Measurements from ENCODE around the gene NKAIN2. TPM values are rescaled to one million over a fixed set of nuclear protein-coding genes. Genes with fewer than 3 reads are reported as not detected.

The NKAIN2 gene
- total and polyA plus RNA-seq, 7 donors = under 0.01 to 4.4 (median 0.75) TPM; not detected in 1

DNA sequence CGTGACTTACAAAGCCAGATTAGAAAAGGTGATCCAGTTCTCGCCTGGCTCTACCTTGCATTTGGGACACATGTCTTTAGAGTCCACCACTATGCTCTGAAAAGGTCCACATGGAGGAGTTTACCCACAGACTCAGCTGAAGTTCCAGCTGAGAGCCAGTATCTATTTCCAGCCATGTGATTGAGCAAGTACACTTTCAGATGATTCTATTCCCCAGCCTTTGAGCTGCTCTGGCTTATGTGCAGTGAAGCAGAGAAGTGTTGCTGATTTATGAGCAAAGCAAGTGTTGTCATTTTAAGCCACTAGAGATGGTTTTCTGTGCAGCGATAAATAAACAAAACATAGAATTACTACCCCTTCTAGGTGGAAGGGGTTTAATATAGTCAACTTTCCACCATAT is 637.8 kb downstream of the NKAIN2 start:
- TF ChIP-seq POLR2A (IDR thresholded peaks at IDR 0.05) (no peak), POLR2AphosphoS5 (IDR thresholded peaks at IDR 0.05) (no peak), EP300 (IDR thresholded peaks at IDR 0.05) (no peak), CTCF (IDR thresholded peaks at IDR 0.05) (no peak)
- no peaks in the 10 kb centered on the region for H3K36me3 ChIP-seq
- H3K27ac ChIP-seq = no peak overlapping the region
- H3K27me3 ChIP-seq = no peaks in the 10 kb centered on the region
- H3K4me1 ChIP-seq = no peaks in the 10 kb centered on the region
- no peak overlapping the region for H3K4me3 ChIP-seq
- H3K9me3 ChIP-seq = no peaks in the 10 kb centered on the region
- 86 to 92% methylated on average over 3 of the region's 3 CpGs for WGBS, 2 donors
- no peak for DNase-seq
- intact Hi-C loops (cut with DNase I) = no loop called here

DNA sequence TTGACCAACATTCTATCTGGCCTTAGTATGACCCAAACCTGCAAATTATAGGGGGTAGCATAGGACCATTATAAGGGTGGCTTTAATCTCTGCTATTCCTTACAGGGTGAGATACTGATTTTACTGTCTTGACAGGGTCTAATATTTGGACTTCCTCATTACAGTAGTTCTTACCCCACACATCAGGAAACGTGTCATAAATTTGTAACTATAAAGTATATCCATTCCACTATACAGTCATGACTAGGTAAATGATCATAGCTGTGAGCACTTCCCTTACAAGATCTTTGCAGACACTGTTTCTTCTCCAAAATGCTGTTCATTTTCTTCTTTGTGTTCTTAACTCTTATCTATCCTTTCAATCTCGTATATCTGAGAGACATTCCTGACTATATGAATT is 639.9 kb downstream of the NKAIN2 start:
- Histone ChIP-seq H3K27ac (no peak overlapping the region), H3K36me3 (no peaks in the 10 kb centered on the region), H3K4me3 (no peak overlapping the region), H3K4me1 (no peaks in the 10 kb centered on the region), H3K27me3 (no peaks in the 10 kb centered on the region), H3K9me3 (no peaks in the 10 kb centered on the region)
- intact Hi-C loops (cut with DNase I) = no loop called here
- no peak for TF ChIP-seq POLR2AphosphoS5 (IDR thresholded peaks at IDR 0.05)
- no peak for TF ChIP-seq EP300 (IDR thresholded peaks at IDR 0.05)
- TF ChIP-seq CTCF (IDR thresholded peaks at IDR 0.05) = no peak
- no peak for TF ChIP-seq POLR2A (IDR thresholded peaks at IDR 0.05)
- 22 to 35% methylated on average over 2 of the region's 2 CpGs for WGBS, 2 donors
- DNase-seq = no peak

GRCh38 chr6:124445581-124445980 is 641.9 kb downstream of the NKAIN2 start:
- Histone ChIP-seq H3K4me3 (no peak overlapping the region), H3K27ac (no peak overlapping the region), H3K9me3 (no peaks in the 10 kb centered on the region), H3K4me1 (no peaks in the 10 kb centered on the region), H3K27me3 (no peaks in the 10 kb centered on the region), H3K36me3 (no peaks in the 10 kb centered on the region)
- DNase-seq = no peak
- TF ChIP-seq POLR2AphosphoS5 (IDR thresholded peaks at IDR 0.05) (no peak), POLR2A (IDR thresholded peaks at IDR 0.05) (no peak), EP300 (IDR thresholded peaks at IDR 0.05) (no peak), CTCF (IDR thresholded peaks at IDR 0.05) (no peak)
- intact Hi-C loops (cut with DNase I) = no loop called here
- WGBS, 2 donors = 64 to 72% methylated on average over 3 of the region's 3 CpGs

GRCh38 chr6:124446961-124447360 is 643.3 kb downstream of the NKAIN2 start:
- no peak for DNase-seq
- intact Hi-C loops (cut with DNase I) = no loop called here
- no peak for TF ChIP-seq POLR2A (IDR thresholded peaks at IDR 0.05)
- no peak for TF ChIP-seq EP300 (IDR thresholded peaks at IDR 0.05)
- TF ChIP-seq POLR2AphosphoS5 (IDR thresholded peaks at IDR 0.05) = no peak
- no peak for TF ChIP-seq CTCF (IDR thresholded peaks at IDR 0.05)
- WGBS, 2 donors = 40 to 62% methylated on average over 3 of the region's 3 CpGs
- Histone ChIP-seq H3K4me1 (no peaks in the 10 kb centered on the region), H3K27me3 (no peaks in the 10 kb centered on the region), H3K4me3 (no peak overlapping the region), H3K36me3 (no peaks in the 10 kb centered on the region), H3K9me3 (no peaks in the 10 kb centered on the region), H3K27ac (no peak overlapping the region)

GRCh38 chr6:124459268-124459667 is 655.6 kb downstream of the NKAIN2 start:
- H3K27ac ChIP-seq = no peak overlapping the region
- H3K27me3 ChIP-seq = no peaks in the 10 kb centered on the region
- intact Hi-C loops (cut with DNase I) = no loop called here
- H3K9me3 ChIP-seq = no peaks in the 10 kb centered on the region
- WGBS, 2 donors = 86 to 93% methylated on average over 2 of the region's 2 CpGs
- no peaks in the 10 kb centered on the region for H3K4me1 ChIP-seq
- no peak for DNase-seq
- no peaks in the 10 kb centered on the region for H3K36me3 ChIP-seq
- TF ChIP-seq POLR2AphosphoS5 (IDR thresholded peaks at IDR 0.05) (no peak), POLR2A (IDR thresholded peaks at IDR 0.05) (no peak), EP300 (IDR thresholded peaks at IDR 0.05) (no peak), CTCF (IDR thresholded peaks at IDR 0.05) (no peak)
- H3K4me3 ChIP-seq = no peak overlapping the region

Data from sigmoid colon (tissue), 7 donors.